ENCODE data around the gene CNPY4.

- no peak for TF ChIP-seq CTCF (IDR thresholded peaks at IDR 0.05; ENCODE audit: extremely low read depth in 1 of 2, insufficient read depth in 1 of 2, low read depth in 1 of 2, low read length in 2 of 2)
- no peak for TF ChIP-seq POLR2A (IDR thresholded peaks at IDR 0.05; ENCODE audit: low read depth, low read length)
- peak; percentile 23 for TF ChIP-seq POLR2AphosphoS5 (IDR thresholded peaks at IDR 0.05; ENCODE audit: insufficient read depth, low read depth, low read length)
Observed at GRCh38 chr7:100093925-100094486, 25.4 kb upstream of the CNPY4 start.
